Keratinocyte (primary cell): ENCODE measurements around the gene TMPRSS13.

ENCODE experiments used
- CTCF ChIP-seq, 3 experiments: IDR thresholded peaks in 1 of 3; conservative IDR thresholded peaks in 1 of 3; optimal IDR thresholded peaks in 1 of 3; 2 replicates in 2 of 3; 3 replicates in 1 of 3; pipeline versions ENCODE3 to v1.5.1; 2011; ENCODE audit warnings: low read length in 3 of 3, mild to moderate bottlenecking in 3 of 3, moderate library complexity in 2 of 3, control low read depth in 1 of 3, inconsistent platforms in 1 of 3; ENCODE audit not compliant: insufficient read depth in 2 of 3; ENCODE audit errors: extremely low read depth in 1 of 3
- EZH2 ChIP-seq: IDR thresholded peaks from one replicate; pipeline ENCODE4 v1.6.1; 2012; ENCODE audit warnings: inconsistent platforms, mild to moderate bottlenecking, low read length, moderate library complexity

GRCh38 chr11:117888139-117888566 lies 41.0 kb downstream of the TMPRSS13 start:
- TF ChIP-seq CTCF (optimal IDR thresholded peaks at IDR 0.05 in 1 of 3, IDR thresholded peaks at IDR 0.05 in 1 of 3, conservative IDR thresholded peaks at IDR 0.05 in 1 of 3; ENCODE audit: extremely low read depth in 1 of 3, insufficient read depth in 2 of 3, low read length in 3 of 3) (no peak), EZH2 (no peak)
